Fibroblast of skin of left biceps (primary cell): Measurements from ENCODE around the gene CCN5.

ENCODE experiments used
- DNase-seq, 2 experiments: peaks; one replicate each; pipeline ENCODE4 v3.0.0-alpha.2; 2013; ENCODE audit warnings: low read depth in 2 of 2

The CCN5 gene

DNA sequence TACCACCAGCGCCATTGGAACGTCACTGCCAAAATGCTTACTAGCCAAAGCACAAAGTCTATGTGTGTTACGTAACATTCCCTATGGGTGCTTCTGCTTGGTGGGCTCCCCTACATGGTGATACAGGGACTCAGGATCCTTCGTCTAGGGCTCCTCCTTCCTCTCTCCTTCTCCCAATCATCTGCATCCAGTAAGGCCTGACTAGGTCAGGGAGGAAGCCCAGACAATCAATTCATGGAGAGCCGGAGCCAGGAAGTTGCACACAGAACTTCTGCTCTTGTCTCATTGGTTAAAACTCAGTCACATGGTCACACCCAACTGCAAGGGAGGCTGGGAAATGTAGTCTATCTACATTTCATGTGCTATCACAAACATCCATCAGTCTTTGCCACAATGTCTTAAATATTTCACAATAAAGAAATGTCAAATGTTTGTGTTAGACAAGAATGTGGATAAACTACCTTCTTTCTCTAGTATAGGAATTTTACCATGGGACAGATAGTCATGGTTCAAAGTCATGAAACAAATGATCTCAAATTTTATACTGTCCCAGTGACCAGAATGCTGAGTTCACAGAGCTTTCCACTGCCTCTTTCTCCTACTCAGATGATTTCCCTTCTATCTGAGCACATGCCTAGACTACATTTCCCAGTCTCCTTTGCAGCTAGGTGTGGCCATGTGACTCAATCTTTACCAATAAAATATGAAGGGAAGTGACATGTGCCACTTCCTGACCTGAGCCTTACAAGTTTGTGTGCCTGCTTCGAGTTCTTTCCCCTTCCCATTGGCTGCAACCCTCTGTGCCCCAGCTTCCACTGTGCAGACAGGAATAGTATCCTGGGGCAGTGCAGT is 21.2 kb downstream of the CCN5 start:
- DNase-seq, result peak; percentile 81 to 82

DNA sequence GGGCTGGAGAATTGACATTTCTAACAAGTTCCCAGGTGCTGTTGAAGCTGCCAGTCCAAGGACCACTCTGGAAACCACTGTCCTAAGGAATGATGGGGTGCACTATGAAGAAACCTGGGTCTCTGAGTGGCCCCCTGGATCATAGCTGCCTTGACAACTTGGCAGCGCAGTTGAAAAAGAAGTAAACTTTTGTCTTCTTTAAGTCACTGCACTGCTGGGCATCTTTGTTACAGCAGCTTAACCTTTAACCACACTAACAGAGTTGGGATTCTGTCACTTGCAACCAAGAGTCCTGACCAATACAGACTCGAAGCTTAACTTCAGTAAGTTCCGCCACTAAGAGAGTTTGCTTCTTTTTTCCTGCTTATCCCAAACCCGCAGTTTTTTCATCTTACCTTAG is 21.9 kb downstream of the CCN5 start:
- DNase-seq, result no peak

DNA sequence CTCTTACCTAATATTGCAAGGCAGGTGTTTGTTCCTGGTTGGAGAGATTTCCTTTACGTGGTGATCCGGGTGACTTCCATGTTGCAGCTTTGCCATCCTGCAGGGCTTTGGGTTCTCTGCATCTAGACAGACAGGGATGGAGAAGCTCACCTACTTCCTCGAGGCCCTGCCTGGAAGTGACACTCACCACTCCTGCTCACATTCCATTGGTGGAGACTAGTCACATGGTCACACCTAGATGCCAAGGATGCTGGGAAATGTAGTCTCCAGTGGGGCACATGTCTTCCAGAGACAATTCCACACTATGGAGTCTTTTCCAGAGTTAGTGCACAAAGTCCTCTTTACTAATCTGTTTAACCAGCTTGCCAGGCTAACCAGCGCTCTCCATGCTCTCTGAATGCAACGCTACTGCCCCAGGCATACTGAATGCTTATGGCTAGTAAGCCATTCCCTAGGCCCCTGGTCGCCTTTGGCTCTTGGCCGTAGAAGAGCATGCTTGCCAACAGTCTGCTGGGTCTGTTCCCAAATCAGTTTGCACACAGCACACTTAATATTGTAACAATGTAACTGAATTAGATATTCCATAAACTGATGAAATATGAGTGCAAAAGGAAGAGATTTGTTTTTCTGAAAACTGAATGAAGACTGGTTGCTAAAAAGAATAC is 23.8 kb downstream of the CCN5 start:
- peak in 1 of 2 experiments; percentile 33 for DNase-seq

DNA sequence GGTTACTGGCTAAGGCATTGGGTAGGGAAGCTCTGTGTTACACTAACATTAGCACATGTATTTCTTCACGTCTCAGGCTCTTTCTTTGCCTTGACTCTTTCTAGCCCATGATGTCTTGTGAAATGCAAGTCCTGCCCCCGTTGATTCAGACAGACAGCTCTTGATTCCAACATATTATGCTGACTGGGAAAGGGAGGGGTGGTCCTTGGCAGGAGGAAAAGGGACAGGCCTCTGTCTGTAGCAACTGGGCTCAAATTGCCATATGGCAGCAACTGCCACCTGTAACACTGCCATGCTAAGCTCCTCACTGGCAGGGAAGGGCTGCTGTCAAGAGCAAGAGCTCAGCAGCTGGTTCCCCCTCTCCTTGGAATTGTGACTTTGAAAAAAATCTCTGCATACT is 24.8 kb downstream of the CCN5 start:
- no peak for DNase-seq

DNA sequence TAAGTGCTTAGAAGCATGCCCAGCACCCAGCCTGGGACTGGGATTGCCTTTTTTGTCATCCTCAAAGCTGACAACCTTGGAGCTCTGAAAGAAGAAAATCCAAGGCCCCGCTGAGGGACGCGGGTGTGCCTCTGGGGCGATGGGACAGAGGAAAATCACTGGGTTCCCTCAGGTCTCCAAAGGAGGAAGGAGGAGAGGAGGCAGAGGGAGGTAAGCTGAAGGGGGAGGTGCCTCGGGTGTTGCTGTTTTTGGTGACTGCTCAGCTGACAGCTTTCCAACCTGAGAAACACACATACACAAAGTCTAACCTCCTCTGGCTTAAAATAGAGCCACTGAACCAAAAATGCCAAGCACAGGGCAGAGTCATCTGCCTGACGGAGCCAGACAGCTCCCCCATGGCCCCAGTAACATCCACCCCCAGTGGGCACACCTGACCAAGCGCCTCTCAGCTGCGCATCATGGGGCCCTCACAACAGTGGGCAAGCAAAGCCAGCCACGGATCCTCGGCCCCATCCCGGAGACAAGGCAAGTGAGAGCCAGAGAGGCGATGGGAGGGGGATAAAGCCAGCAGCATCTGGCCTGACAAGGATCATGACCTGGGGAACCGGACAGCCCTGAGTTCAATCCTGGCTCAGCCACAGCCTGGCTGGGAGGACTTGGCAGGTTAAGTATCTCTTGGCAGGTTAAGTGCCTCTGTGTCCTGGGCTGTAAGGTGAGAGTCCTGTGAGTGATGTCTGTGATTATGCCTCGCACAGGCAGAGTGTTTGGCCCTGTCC is 27.3 kb downstream of the CCN5 start:
- DNase-seq, result no peak

DNA sequence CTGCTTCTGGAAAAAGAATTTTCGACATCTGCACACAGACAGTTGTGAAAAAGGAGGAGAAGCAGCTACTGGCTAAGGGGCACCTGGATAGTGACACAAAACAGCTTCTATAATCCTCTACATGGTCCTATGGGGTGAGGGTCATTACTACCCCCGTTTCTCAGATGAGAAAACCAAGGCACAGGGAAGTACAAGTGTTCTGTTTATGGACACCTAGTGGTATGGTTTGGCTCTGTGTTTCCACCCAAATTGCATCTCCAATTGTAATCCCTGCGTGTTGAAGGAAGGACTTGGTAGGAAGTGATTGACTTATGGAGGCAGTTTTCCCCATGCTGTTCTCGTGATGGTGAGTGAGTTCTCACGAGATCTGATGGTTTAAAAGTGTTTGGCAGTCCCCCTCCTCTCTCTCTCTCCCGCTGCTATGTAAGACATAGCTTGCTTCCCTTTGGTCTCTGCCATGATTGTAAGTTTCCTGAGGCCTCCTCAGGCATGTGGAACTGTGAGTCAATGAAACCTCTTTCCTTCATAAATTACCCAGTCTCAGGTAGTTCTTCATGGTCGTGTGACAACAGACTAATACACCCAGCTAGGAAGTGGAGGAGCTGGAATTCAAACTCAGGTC is 28.0 kb downstream of the CCN5 start:
- no peak for DNase-seq

DNA sequence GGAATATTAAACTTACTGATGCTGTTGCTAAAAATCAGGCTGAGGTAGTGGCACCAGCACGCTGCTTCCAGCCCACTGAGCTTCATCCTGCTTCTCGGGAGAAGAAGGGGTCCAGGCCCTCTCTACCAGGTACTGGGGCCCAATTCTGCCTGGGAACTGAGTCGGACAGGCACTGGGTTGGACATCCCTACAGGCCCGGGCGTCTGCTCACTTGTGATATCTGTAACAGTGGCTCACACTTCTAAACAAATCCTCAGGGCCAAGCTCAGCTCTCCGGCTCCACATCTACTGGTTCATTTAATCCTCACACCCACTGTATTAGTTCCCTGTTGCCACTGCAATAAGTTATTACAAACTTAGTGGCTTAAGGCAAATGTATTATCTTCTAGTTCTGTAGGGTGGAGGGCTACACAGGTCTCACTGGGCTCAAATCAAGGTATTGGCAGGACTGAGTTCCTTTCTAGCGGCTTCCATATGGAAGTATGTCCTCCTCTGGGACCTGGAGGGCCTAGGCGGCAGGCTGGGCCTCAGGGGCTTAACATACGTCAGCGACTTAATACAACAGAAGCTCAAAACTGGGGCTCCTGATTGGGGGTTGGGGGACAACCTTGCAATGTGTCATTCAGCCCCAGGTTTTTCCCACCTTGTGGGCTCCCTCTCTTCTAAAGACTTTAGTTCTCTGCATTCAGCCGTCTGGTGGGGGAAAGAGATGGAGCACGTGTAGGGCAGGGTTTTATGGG is 28.9 kb downstream of the CCN5 start:
- DNase-seq, result no peak

DNA sequence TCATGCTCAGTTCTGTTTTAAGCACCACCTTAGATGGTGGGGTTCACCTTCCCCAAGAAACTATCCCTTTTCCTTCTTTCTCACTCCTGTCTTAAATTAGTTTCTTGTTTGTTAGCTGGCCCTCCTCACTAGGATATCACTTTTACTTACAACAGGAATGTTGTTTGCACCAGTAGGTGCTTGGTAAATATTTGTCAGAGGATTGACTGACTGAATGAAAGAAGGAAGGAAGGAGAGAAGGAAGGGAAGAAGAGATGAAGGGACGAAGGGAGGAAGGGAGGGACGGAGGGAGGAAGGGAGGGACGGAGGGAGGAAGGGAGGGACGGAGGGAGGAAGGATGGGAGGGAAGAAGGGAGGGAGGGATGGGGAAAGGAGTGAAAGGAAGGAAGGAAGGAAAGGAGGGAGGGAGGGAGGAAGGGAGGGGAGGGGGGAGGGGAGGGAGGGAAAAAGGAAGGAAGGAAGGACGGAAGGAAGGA is 30.0 kb downstream of the CCN5 start:
- DNase-seq, result no peak

DNA sequence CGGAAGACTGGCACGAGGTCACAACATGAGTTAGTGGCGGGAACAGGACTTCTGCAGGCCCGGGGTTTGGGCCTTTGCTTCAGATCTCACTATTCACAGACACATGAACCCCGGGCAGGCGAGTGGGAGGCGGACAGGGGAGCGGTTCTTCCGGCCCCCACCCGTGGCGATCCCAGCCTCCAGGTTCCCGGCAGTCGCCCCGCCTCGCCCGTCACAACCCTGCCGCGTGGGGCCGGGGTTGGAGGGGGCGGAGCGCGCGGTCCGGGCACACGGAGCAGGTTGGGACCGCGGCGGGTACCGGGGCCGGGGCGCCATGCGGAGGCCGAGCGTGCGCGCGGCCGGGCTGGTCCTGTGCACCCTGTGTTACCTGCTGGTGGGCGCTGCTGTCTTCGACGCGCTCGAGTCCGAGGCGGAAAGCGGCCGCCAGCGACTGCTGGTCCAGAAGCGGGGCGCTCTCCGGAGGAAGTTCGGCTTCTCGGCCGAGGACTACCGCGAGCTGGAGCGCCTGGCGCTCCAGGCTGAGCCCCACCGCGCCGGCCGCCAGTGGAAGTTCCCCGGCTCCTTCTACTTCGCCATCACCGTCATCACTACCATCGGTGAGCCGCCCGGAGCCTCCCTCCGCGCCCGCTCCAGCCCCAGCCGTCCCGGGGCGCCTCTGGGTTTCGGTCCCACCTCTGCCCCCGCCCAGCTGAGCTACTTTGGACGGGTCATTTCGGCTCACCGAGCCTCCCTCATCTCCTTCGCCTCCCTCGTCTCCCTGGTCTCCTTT is 30.6 kb downstream of the CCN5 start, which contains the start of gene KCNK15:
Gene KCNK15 (plus strand): TSS at position 268 of the 769 bp plus-strand sequence. CDS start 46 bp downstream, at position 314.
- DNase-seq, result no peak

DNA sequence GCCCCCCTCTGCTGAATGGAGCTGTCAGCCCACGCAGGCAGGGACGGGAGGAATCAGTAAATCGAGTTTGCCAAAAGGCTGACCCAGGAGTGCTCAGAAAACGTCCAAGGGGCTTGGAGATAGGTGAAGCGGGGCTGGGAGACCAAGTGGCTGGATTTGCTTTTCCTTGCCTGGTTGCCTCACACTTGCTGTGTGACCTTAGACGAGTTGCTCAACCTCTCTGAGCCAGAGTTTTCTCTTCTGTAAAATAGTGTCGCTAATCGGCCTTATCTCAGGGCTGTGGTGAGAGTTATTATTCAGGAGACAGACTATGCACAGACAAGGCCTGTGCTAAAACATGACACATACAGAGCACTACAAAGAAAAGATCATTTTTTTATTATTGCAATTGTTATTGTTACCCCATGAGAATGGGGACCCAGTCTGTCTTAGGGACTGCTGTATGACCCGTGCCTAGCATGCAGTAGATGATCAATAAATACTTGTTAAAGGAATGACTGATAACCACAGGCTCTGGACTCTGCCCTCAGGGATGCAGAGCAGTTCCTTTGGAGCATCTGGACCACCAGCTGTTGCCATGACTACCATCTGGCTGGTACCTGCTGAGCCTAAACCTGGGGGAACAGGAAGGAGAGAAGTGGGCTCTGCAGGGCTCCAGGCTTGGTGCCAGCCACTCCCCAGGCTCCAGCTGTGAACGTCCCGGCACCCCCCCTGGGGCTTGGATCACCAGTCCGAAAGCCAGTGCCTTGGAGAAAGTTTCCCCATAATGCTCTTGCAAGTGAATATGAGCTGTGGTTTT is 31.4 kb downstream of the CCN5 start:
- no peak for DNase-seq

DNA sequence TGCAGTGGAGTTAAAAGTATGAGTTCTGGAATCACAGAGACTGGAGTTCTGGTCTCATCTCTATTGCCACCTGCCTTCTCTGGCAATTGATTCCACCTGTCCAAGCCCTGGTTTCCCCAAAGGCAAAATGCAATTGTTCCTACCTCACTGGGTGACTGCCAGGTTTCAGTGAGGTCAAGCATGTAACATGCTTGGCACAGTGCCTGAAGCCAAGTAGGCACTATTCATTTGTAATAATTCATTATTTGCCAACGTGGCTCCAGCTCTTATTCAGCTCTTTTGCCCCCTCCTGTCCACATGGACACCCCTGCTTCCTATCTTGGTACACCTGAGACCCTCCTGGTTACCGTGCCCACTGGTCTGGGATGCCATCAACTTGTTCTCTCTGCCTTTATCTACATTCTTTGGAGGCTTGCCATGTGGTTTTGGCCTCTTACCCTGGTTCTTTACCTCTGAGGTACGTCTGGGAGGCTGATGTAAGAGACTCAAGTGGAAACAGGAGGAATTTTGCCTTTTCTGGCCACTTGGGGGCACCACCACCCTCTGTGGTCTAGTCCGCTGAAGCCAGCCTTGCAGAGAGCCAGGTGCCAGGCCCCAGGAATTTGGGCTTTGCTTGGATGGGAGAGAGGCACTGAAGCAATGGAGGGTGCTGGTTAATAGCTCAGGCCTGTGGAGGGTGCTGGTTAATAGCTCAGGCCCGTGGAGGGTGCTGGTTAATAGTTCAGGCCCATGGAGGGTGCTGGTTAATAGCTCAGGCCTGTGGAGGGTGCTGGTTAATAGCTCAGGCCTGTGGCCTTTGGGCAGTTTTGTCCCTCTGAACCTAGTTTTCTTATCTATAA is 32.2 kb downstream of the CCN5 start:
- DNase-seq, result peak; percentile 20

DNA sequence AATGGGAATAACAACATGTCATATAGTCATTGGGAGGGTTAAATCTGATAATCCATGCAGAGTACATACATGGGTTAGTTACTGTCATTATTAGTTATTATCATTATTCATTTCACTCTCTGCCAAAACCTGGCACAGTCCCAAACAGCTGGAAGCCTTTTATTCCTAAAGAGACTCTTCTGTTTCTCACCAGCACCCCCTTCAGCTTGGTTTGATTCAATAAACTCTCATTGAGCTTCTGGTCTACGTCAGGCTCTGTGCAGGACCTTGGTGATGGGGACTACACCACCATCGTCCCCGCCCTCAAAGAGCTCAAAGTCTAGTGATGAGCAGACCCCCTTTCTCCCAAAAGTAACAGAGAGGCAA is 32.8 kb downstream of the CCN5 start:
- DNase-seq, result no peak

DNA sequence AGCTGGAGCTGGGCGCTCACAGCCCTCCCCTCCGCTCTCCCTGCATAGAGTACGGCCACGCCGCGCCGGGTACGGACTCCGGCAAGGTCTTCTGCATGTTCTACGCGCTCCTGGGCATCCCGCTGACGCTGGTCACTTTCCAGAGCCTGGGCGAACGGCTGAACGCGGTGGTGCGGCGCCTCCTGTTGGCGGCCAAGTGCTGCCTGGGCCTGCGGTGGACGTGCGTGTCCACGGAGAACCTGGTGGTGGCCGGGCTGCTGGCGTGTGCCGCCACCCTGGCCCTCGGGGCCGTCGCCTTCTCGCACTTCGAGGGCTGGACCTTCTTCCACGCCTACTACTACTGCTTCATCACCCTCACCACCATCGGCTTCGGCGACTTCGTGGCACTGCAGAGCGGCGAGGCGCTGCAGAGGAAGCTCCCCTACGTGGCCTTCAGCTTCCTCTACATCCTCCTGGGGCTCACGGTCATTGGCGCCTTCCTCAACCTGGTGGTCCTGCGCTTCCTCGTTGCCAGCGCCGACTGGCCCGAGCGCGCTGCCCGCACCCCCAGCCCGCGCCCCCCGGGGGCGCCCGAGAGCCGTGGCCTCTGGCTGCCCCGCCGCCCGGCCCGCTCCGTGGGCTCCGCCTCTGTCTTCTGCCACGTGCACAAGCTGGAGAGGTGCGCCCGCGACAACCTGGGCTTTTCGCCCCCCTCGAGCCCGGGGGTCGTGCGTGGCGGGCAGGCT is 35.1 kb downstream of the CCN5 start:
- DNase-seq, result no peak

DNA sequence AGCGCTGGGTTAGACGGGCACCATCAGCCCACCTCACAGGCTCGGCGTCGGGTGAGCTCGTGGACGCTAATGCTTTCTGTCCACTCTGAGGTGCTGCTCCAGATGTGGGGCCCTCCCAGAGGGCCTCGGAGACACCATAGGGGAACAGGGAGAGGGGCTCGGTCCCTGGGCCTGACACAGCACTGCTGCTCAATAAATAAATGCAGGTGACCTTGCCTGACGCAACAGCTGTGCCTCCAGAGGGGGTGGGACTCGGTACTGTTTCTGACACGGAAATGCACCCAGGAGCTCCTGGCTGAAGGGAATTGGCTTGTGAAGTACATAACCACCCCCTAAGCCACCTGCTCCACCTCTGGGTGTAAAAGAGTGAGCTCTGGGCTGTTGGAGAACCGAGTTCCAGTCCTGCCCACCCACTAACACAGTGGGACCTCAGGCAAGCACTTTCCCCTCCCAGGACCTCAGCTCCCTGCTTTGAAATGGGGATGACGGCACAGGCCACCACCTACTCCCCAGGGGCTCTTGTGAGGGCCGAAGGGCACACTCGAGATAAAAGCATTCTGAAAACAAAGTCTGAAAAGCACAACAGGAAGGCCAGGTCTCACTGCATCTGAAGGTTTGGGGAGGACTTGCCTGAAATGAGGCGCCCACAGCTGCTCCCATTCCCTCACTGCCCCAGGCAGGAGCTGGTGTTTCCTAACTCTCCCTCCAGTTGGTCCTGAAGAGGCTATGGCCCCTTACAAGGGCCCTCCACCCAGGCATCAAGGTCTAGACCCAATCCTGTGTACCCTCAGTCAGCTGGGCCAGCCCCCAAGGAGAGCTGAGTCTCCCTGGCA is 37.1 kb downstream of the CCN5 start:
- DNase-seq, result no peak

DNA sequence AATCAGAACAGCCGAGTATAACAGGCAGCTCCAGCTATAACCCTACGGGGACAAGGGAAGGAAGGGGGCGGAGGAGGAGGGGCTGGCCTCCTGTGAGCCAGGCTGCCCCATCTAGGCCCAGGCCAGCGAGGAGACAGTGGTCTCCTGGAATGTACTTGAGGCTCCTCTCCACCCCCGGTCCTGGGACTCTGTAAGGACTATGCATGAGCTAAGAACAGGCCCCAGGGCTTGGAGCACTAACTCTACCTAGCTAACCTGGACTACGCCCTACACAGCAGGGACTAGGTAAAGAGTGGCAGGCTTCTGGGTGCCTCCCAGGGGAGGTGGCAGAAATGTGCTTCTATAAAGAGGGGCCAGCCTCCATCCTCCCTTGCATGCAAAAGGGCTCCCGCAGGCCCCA is 39.4 kb downstream of the CCN5 start:
- no peak for DNase-seq

DNA sequence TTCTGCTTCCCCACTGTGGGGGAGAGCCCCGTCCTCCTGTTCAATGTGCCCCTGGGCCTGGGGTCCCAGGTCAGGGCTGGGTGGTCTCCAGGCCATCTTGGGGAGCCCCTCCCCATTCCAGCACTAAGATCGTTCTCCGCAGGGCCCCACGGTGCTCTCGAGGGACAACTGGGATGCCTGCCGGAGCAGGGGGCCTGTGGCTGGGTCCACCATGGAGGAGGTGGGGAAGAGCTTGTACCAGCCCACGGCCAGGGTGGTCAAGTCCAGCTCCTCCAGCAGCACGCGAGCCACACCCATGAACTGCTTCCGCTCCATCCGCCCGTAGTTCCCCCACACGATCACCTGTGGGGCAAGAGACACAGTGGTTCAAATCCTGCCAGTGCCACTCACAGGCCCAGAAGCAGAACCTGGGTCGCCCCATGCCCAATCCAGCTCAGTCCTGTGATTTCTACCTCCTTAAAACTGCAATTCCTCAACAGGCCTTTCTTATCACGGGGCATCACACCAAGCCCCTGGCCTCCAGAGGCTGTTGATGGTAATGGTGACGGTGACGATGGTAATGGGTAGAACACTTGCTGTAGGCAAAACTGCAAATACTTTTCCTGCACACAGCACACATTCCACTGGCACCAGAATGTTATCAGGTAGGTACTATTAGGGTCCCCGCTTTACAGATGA is 41.0 kb downstream of the CCN5 start:
- no peak for DNase-seq

DNA sequence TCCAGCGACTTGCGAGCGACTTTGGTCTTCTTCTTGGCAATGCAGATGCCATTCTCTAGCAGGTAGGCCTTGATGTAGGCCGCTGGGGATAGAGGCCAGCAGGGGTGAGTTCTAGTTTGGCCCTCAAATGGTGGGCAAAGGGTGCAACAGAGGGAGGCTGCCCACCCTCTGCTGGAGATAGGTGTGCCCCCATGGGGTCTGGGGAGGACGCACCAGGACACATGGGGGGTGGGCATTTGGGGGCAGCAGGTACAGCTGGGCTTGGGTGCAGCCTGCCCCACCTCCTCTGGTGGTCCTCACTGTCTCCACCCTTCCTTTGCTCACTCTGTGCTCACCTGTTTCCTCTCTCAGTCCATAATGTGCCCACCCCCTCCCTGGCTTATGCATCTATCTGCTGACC is 41.8 kb downstream of the CCN5 start:
- DNase-seq, result no peak
